Right atrium auricular region (tissue), 2 donors: ENCODE data around the gene CFAP119. TPM values are rescaled to one million over a fixed set of nuclear protein-coding genes. Genes with fewer than 3 reads are reported as not detected.

ENCODE experiments used
- DNase-seq: peaks from one replicate; pipeline ENCODE4 v3.0.0-alpha.2; 2019; ENCODE audit warnings: low spot score
- H3K27ac ChIP-seq, 2 donors: fragments of 200-600 bp; sonication (generic); 1 replicate in 1 of 2; 2 replicates in 1 of 2; pipeline ENCODE4 v1.5.1; 2016 to 2019
- H3K27me3 ChIP-seq, 2 donors: fragments of 200-600 bp; sonication (generic); one replicate each; pipeline versions ENCODE4 v1.5.1 to v1.6.0; 2017 to 2019
- H3K36me3 ChIP-seq: fragments of 200-600 bp; sonication (generic); one replicate; pipeline ENCODE4 v1.5.1; 2016
- H3K4me1 ChIP-seq, 2 donors: fragments of 200-600 bp; sonication (generic); one replicate each; pipeline versions ENCODE4 v1.5.1 to v1.6.0; 2017 to 2019
- H3K4me3 ChIP-seq, 2 donors: fragments of 200-600 bp; sonication (generic); 1 replicate in 1 of 2; 2 replicates in 1 of 2; pipeline ENCODE4 v1.5.1; 2017 to 2019; ENCODE audit warnings: mild to moderate bottlenecking in 1 of 2, moderate library complexity in 1 of 2
- H3K9me3 ChIP-seq, 2 donors: fragments of 200-600 bp; sonication (generic); one replicate each; pipeline ENCODE4 v1.5.1; 2019
- total RNA-seq, 2 donors: library from RNA; depleted of rRNA; stranded (reverse); fragments of >200 nt; gene quantifications; one replicate each; pipeline ENCODE4 v1.1.0, GENCODE V29; 2016
- TF ChIP-seq, protein P1 (sequence below), 2 donors: fragments of 200-600 bp; sonication (generic); IDR thresholded peaks; one replicate each; pipeline ENCODE4 v1.5.1; 2019; ENCODE audit warnings: antibody characterized with exemption in 2 of 2

The CFAP119 gene
- total RNA-seq, 2 donors from 2014 or later: 0.37 to 0.83 TPM

GRCh38 chr16:30766933-30767284, 5.0 kb upstream of the CFAP119 start:
- Histone ChIP-seq H3K27me3 (no peaks in the 10 kb centered on the region), H3K4me1 (peaks cover 0 to 28% of the 10 kb centered on the region in 2 donors), H3K9me3 (no peaks in the 10 kb centered on the region), H3K27ac (peak overlapping the region; percentile 67 to 72), H3K36me3 (peaks cover 86% of the 10 kb centered on the region), H3K4me3 (no peak overlapping the region)
- TF ChIP-seq, protein P1, sequence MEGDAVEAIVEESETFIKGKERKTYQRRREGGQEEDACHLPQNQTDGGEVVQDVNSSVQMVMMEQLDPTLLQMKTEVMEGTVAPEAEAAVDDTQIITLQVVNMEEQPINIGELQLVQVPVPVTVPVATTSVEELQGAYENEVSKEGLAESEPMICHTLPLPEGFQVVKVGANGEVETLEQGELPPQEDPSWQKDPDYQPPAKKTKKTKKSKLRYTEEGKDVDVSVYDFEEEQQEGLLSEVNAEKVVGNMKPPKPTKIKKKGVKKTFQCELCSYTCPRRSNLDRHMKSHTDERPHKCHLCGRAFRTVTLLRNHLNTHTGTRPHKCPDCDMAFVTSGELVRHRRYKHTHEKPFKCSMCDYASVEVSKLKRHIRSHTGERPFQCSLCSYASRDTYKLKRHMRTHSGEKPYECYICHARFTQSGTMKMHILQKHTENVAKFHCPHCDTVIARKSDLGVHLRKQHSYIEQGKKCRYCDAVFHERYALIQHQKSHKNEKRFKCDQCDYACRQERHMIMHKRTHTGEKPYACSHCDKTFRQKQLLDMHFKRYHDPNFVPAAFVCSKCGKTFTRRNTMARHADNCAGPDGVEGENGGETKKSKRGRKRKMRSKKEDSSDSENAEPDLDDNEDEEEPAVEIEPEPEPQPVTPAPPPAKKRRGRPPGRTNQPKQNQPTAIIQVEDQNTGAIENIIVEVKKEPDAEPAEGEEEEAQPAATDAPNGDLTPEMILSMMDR (IDR thresholded peaks at IDR 0.05): no peak
- DNase-seq: no peak

- H3K36me3 ChIP-seq: peaks cover 80% of the 10 kb centered on the region
- H3K4me1 ChIP-seq: peaks cover 0 to 32% of the 10 kb centered on the region in 2 donors
- H3K27ac ChIP-seq: peak overlapping the region; percentile 67 to 72
- no peak for DNase-seq
- H3K9me3 ChIP-seq: no peaks in the 10 kb centered on the region
- H3K4me3 ChIP-seq: no peak overlapping the region
- no peaks in the 10 kb centered on the region for H3K27me3 ChIP-seq
- TF ChIP-seq, protein P1 (IDR thresholded peaks at IDR 0.05): no peak
These were observed 4.5 kb upstream of the CFAP119 start for GRCh38 chr16:30766206-30766932.

DNA sequence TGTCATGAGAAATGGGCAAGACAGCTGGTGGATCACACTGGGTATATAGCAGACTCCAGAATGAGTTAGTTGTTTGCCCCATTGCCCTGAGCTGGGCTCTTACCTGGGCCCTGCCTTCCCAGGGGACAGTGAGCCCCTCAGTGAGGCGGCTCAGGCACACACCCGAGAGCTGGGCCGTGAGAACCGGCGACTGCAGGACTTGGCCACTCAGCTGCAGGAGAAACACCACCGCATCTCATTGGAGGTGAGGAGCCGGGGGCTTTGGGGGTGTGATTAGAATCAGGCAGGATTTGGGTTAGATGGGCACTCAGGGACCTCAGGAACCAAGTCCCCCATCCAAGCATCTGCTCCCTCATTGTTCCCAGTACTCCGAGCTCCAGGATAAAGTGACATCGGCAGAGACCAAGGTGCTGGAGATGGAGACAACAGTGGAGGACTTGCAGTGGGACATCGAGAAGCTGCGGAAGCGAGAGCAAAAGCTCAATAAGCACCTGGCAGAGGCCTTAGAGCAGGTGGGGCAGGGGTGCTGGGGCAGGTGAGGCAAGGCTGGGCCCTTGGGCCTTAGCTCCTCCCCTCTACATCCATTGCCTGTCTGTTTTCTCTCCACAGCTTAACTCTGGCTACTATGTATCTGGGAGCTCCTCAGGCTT, 3.1 kb upstream of the CFAP119 start:
- H3K27me3 ChIP-seq: no peaks in the 10 kb centered on the region
- TF ChIP-seq, protein P1 (IDR thresholded peaks at IDR 0.05): no peak
- H3K4me3 ChIP-seq: no peak overlapping the region
- peaks cover 0 to 39% of the 10 kb centered on the region in 2 donors for H3K4me1 ChIP-seq
- no peak overlapping the region for H3K27ac ChIP-seq
- peaks cover 67% of the 10 kb centered on the region for H3K36me3 ChIP-seq
- no peak for DNase-seq
- H3K9me3 ChIP-seq: no peaks in the 10 kb centered on the region

DNA sequence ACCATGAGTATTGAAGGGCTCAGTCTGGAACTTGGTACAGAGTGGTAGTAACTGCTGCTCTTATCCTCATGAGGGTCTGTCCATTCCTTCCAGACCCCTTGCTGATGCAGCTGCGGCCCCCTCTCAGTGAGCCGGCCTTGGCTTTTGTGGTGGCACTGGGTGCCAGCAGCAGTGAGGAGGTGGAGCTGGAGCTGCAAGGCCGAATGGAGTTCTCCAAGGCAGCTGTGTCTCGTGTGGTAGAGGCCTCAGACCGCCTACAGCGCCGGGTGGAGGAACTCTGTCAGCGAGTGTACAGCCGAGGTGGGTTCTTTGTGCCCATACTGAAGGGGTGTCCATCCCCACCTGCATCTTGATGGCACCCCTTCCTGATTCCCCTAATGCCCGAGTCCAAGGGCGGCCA, 2.2 kb upstream of the CFAP119 start:
- DNase-seq: no peak
- H3K4me3 ChIP-seq: no peak overlapping the region
- no peak overlapping the region for H3K27ac ChIP-seq
- no peaks in the 10 kb centered on the region for H3K9me3 ChIP-seq
- peaks cover 0 to 39% of the 10 kb centered on the region in 2 donors for H3K4me1 ChIP-seq
- TF ChIP-seq, protein P1 (IDR thresholded peaks at IDR 0.05): no peak
- no peaks in the 10 kb centered on the region for H3K27me3 ChIP-seq
- H3K36me3 ChIP-seq: peaks cover 59% of the 10 kb centered on the region

GRCh38 chr16:30762991-30763725, 1.3 kb upstream of the CFAP119 start:
- H3K27ac ChIP-seq: peak overlapping the region; percentile 94 to 96
- peak overlapping the region; percentile 81 to 90 for H3K4me3 ChIP-seq
- no peaks in the 10 kb centered on the region for H3K27me3 ChIP-seq
- no peaks in the 10 kb centered on the region for H3K9me3 ChIP-seq
- peaks cover 0 to 39% of the 10 kb centered on the region in 2 donors for H3K4me1 ChIP-seq
- TF ChIP-seq, protein P1 (IDR thresholded peaks at IDR 0.05): no peak
- DNase-seq: no peak
- H3K36me3 ChIP-seq: peaks cover 49% of the 10 kb centered on the region
